A673 (cell line): Measurements from ENCODE around the gene TPH2.

Source experiments
- CTCF ChIP-seq: fragments of 300-800, 200-600 bp; sonication (generic); conservative IDR thresholded peaks from 2 replicates; pipeline ENCODE4 v1.5.1; 2017; ENCODE audit warnings: low read depth, mild to moderate bottlenecking, antibody characterized with exemption, low read length, moderate library complexity, mixed read lengths
- EZH2 ChIP-seq: fragments of 200-600 bp; sonication (generic); IDR thresholded peaks from 2 replicates; pipeline ENCODE4 v1.6.1; 2017; ENCODE audit warnings: borderline replicate concordance, low read depth, mild to moderate bottlenecking, mixed read lengths, antibody characterized with exemption, low read length; ENCODE audit not compliant: poor library complexity, severe bottlenecking

GRCh38 chr12:72010356-72010755 lies 71.7 kb downstream of the TPH2 start:
- TF ChIP-seq CTCF (no peak), EZH2 (no peak)
